HUDEP-2 (cell line): ENCODE data around the gene LTF.
"Not testable (repeated sequence)": the region's sequence is repeated elsewhere in the genome, so short reads cannot be mapped to it uniquely, and the experiment has no call there.

Experiments
- DNase-seq, 76 experiments: peaks; one replicate each; lab custom pipeline; 2025; ENCODE audit not compliant: unreplicated experiment in 76 of 76; lab: John Stamatoyannopoulos, UW

The LTF gene

DNA sequence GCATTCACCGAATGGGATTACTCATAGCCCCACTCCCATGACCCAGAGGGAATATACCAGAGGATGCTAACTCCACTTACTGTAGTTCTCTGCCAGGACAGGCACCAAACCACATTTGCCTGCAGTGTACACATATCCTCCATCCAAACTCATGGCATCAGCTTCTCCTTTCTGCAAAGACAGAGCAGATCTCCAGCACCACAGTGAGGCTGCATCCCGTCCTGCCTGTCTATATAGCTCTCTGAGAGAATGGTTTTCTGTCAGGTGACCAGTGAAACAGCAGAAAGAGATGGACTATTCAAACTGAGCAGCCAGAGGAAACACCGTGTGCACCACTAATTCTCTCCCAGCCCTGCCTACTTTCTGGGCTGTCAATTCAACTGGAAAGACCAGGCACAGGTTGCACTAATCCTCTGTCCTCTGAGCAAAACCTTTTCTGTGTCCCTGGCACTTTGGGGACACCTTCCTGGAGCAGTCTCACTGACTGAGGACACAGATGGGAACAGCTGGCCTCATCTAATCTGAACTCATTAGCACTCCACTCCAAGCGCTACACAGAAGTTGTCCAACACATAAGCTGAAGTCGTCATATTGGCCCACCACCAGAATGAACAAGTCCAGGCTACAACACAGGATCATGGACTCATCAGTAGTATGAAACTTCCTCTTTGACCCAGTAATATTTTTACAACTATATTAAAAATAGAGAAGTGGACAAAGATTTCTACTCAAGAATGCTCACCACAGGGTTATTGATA lies 17.3 kb downstream of the LTF start:
- DNase-seq: no peak

DNA sequence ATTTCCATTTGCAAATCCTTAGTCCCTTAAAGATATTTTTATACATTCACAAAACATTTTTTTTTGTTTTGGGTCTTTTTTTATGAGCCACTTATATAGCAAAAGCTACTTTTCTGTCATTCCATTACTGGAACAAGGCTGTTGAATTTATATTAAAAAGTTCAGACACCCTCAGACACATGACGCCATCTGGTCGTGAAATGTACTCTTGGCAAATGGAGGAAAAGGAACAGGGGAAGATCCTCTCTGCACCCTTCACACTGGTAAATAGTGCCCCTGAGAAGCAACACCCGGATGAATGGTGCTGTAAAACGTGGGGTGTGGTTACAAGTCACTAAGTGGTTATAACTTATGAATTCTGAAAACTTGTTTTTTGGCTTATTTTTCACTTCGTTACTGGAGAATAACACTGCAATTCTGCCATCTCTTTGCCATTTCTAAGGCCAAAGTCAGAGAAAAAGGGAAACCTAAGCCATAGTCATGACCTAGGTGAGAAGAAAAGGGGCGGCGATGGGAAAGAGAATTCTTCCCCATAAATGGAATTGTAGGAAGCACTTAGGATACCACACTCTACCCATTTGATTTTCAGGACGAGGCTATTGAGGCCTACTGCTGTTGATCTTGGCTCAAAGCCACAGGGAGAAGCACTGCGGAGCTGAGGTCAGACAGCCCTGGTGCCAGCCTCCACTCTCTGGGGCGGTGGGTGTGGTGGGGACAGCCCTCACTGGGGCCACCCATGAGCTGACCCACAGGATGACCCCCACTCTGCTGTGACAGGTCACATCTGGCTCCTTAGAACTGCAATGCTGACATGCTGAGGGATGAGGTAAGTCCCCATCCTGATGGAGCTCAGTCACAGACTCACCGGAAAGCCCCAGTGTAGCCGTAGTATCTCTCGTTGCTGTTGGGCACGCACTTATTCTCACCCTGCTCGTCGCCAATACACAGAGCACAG lies 21.9 kb downstream of the LTF start:
- no peak for DNase-seq

DNA sequence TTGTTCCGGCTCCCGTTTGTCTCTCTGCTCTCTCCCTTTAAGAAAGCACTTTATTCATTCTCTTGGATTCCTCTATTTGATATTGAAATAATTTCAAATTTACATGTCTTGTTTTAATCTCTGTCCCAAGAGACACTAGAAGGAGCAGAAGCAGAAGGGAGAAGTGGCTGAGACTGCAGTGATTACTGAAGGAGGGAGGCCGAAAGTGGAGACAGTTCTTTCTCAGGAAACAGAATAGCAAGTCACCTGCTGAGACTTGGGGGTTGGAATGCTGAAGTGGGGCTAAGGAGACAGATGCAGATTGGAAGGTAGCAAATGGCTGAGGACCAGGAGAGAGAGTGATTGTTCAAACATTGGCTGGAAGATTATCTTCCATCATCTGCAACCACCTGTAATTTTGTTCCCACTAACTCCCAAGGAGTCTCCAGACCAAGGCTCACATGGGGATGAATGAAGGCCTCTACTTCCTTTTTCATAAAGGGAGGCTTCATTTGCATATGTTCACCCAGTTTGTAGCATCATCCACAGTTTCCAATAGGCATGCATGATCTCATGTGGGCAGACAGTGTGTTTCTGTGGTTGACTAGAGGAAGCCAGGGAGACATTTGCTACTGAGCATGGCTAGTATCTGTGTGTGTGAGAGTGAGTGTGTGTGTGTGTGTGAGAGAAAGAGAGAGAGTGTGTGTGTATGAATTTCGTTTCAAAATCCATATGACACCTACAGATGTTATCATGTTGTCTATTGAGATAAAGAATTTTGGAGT lies 24.0 kb downstream of the LTF start:
- DNase-seq: no peak

DNA sequence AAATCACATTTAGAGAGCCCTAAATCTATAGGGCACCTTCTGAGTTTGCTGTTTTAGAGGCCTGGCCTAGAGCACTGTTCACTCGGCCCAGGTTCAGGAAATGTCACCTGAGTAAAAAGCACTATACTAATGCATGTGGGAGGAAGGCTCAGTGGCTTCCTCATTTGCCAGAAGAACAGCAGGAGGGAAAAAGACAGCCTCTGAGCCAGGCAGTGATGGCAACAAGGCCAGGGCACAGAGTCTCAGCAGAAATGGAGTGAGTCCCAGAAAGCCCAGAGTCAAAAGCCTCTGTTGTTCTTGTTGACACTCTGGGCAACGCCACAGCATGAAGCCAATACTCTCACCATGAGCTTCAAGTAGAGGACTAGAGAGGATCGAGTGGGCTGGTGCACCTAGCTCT lies 25.9 kb downstream of the LTF start:
- DNase-seq: no peak

- peak in 7 of 76 experiments; percentile 8 to 19 (median 13) for DNase-seq
Measured at GRCh38 chr3:46435081-46435726, 29.5 kb downstream of the LTF start.

GRCh38 chr3:46433841-46434240 lies 30.9 kb downstream of the LTF start:
- peak in 25 of 76 experiments; percentile 5 to 53 (median 20) for DNase-seq

DNA sequence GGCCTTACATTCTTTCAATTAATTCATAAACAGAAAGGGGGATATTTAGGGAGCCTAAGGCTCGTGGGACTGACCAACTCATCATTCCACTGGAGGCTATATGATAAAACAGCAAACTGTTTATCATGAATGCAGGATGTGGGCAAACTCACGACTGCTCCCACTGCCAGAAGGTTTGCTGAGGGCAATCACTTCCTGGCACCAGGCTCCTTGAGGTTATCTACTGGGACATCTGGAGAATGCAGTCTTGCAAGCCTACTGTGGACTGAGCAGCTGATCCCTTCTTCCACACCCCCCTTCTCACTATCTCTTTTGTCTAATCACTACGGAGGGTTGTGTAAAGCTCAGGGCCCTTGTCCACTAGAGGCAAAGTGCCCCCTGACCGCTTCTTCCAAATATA lies 31.6 kb downstream of the LTF start:
- DNase-seq: peak in 73 of 76 experiments; percentile 54 to 97 (median 85)

DNA sequence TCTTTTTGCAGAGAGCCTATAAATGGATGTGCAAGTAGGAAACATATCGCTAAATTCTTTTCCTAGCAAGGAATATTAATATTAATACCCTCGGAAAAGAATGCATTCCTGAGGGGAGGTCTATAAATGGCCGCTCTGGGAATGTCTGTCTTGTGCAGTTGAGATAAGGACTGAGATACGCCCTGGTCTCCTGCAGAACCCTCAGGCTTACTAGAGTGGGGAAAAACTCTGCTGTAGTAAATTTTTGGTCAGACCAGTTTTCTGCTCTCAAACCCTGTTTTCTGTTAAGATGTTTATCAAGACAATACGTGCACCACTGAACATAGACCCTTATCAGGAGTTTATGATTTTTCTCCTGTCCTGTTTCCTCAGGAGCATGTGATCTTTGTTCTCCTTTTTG lies 32.8 kb downstream of the LTF start:
- peak in 15 of 76 experiments; percentile 7 to 62 (median 23) for DNase-seq

DNA sequence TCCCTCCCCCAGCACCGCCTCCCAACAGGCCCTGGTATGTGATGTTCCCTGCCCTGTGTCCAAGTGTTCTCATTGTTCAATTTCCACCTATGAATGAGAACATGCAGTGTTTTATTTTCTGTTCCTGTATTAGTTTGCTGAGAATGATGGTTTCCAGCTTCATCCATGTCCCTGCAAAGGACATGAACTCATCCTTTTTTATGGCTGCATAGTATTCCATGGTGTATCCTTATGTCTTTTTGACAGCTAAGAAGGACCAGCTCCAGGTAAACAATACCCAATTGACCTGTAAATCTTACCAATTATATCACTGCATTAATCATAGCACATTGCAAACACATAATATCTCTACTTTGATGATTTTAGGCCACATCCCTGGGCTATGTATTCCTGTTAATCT lies 33.8 kb downstream of the LTF start:
- not testable (repeated sequence) for DNase-seq

DNA sequence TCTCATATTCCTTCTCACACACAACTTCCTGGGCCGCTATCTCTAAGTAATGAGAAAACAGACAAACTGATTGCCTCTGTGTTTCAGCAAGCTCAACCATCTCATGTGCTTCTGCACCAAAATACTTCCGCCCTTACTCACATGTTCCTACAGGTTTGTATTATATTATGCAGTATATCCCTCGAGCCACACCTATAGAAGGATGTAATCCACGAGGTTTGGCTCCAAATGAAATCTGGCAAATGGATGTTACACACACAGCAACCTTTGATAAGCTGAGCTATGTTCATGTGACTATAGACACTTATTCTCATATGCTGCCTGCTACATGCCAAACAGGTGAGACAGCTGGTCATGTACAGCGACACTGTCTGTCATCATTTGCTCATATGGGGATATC lies 35.0 kb downstream of the LTF start:
- no peak for DNase-seq

DNA sequence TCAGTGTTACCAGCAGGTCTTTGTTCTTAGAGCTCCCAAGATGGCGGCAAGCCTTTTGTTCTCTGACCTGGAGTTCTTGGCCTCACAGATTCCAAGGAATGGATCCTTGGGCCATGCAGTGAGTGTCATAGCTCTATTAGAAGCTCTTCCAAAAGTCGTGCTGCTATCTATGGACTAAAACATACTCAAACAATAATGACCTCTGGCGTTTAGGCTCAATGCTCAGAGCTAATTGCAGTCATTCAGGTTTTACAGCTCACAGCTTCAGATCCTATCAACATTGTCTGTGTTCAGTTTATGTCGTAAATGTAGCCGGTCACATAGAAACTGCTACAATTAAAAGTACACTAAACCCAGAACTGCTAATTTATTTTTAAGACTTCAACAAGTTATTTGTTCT lies 35.5 kb downstream of the LTF start:
- DNase-seq: no peak

- peak in 73 of 76 experiments; percentile 20 to 88 (median 60) for DNase-seq
Measured at GRCh38 chr3:46427916-46428833, 36.5 kb downstream of the LTF start.

DNA sequence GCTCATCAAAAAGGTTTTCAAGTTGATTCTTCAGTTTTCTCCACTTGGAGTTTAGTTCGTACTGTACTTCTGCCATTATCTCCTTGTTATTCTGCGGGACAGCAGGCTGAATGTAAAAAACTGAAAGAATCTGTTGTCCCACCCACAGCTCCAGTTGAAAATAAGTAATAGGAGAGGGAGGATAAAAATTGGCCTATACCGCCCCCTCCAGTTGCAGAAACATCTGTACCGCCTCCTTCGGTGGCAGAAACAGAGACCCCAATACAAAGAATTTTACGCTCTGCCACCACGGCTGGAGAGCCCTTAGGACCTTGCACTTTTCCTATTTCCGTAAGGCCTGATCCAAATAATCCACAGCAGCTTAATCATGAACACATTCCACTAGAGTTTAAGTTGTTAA lies 37.3 kb downstream of the LTF start:
- peak in 2 of 76 experiments; percentile 13 to 25 for DNase-seq

DNA sequence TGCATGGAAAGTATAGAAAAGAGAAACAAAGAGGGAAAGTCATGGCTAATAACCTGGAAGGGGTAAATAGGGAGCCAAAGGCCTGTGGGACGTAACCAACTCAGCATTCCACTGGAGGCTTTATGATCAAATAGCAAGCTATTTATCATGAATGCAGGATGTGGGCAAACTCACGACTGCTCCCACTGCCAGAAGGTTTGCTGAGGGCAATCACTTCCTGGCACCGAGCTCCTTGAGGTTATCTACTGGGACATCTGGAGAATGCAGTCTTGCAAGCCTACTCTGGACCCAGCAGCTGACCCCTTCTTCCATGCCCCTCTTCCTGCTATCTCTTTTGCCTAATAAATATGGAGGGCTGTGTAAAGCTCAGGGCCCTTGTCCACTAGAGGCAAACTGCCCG lies 38.2 kb downstream of the LTF start:
- peak in 30 of 76 experiments; percentile 2 to 49 (median 21) for DNase-seq

- no peak for DNase-seq
Measured at GRCh38 chr3:46423588-46423987, 41.1 kb downstream of the LTF start.

DNA sequence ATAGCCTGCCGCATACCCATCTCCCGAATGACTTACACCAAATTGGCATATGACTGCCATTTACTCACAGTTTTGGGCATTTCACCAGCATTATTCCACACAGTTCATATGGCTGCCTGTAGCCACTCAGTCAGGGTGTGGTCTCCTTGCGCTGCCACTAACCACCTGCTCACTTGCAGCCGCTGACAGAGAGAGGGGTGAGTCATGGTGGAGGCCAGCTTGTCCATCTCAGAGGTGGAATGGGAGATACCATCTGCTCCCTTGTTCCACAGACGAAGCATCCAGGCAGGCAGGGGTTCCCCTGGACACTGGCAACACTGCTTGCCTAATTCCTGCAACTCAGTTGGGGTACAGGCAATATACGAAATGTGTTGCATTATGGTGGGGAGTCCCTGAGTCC lies 42.1 kb downstream of the LTF start:
- peak in 33 of 76 experiments; percentile 4 to 58 (median 28) for DNase-seq

DNA sequence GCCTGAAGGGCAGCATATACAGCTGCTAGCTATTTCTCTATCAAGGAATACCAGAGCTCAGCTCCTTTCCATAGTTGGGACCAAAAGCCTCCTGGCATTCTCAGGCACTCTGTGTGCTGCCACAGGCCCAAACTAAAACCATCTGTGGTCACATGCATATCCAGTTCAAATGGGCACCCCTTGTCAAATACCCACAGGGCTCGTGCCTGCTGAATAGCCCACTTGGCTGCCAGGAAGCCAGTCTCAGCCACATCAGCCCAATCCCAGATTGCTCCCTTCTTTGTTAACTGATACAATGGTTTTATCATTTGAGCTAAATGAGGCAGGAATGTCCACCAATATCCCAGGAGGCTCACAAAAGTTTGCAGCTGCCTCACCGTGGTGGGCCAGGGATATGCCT lies 43.8 kb downstream of the LTF start:
- DNase-seq: no peak

GRCh38 chr3:46419816-46420215 lies 44.9 kb downstream of the LTF start:
- DNase-seq: no peak
